ENCODE data around the gene PDXDC1.

GRCh38 chr16:14958970-14959369, 15.9 kb upstream of the PDXDC1 start:
- TF ChIP-seq POLR2A (IDR thresholded peaks at IDR 0.05), result no peak
- no peak for TF ChIP-seq CTCF (IDR thresholded peaks at IDR 0.05)

Measured in heart left ventricle (tissue), 13 donors.